SJCRH30 (cell line): ENCODE data around the gene CTNNA1. TPM values are rescaled to one million over a fixed set of nuclear protein-coding genes. Genes with fewer than 3 reads are reported as not detected.

Experiments used
- DNase-seq, 2 experiments: peaks; one replicate each; pipeline ENCODE4 v3.0.0-alpha.2; 2015 to 2020
- H3K27ac ChIP-seq: fragments of 250-450 bp; sonication (Bioruptor Pico); 2 replicates; pipeline ENCODE4 v1.5.1; 2020; ENCODE audit warnings: mild to moderate bottlenecking, moderate library complexity
- H3K27me3 ChIP-seq: fragments of 250-450 bp; sonication (Bioruptor Pico); 2 replicates; pipeline ENCODE4 v1.5.1; 2020; ENCODE audit warnings: mild to moderate bottlenecking, moderate library complexity
- H3K36me3 ChIP-seq: fragments of 250-450 bp; sonication (Bioruptor Pico); 2 replicates; pipeline ENCODE4 v1.5.1; 2020; ENCODE audit warnings: mild to moderate bottlenecking, moderate library complexity
- H3K4me1 ChIP-seq: fragments of 250-450 bp; sonication (Bioruptor Pico); 2 replicates; pipeline ENCODE4 v1.5.1; 2020; ENCODE audit warnings: mild to moderate bottlenecking, moderate library complexity
- H3K4me3 ChIP-seq: fragments of 250-450 bp; sonication (Bioruptor Pico); 2 replicates; pipeline ENCODE4 v1.5.1; 2020; ENCODE audit warnings: mild to moderate bottlenecking, moderate library complexity
- H3K9me3 ChIP-seq: fragments of 250-450 bp; sonication (Bioruptor Pico); replicated peaks from 2 replicates; pipeline ENCODE4 v1.5.1; 2020; ENCODE audit warnings: mild to moderate bottlenecking, moderate library complexity
- total RNA-seq: library from RNA; depleted of rRNA; stranded (reverse); fragments of >200 nt; shearing (Covaris generic); gene quantifications from 2 replicates; pipeline ENCODE4 v1.2.3, GENCODE V29; 2014

CTNNA1 gene
- total RNA-seq, 1 experiment from 2014 or later: 153 TPM

- H3K4me3 ChIP-seq: no peak overlapping the region
- no peaks in the 10 kb centered on the region for H3K9me3 ChIP-seq
- no peak for DNase-seq
- H3K27me3 ChIP-seq: no peaks in the 10 kb centered on the region
- H3K36me3 ChIP-seq: peaks cover 13% of the 10 kb centered on the region
- no peaks in the 10 kb centered on the region for H3K4me1 ChIP-seq
- H3K27ac ChIP-seq: no peak overlapping the region
Observed at GRCh38 chr5:138884554-138884953, 131.3 kb downstream of the CTNNA1 start.

GRCh38 chr5:138889994-138890393 is 136.8 kb downstream of the CTNNA1 start:
- Histone ChIP-seq H3K36me3 (peaks cover 29% of the 10 kb centered on the region), H3K9me3 (peaks cover 13% of the 10 kb centered on the region), H3K27ac (no peak overlapping the region), H3K4me3 (no peak overlapping the region), H3K27me3 (no peaks in the 10 kb centered on the region), H3K4me1 (no peaks in the 10 kb centered on the region)
- DNase-seq: no peak

DNA sequence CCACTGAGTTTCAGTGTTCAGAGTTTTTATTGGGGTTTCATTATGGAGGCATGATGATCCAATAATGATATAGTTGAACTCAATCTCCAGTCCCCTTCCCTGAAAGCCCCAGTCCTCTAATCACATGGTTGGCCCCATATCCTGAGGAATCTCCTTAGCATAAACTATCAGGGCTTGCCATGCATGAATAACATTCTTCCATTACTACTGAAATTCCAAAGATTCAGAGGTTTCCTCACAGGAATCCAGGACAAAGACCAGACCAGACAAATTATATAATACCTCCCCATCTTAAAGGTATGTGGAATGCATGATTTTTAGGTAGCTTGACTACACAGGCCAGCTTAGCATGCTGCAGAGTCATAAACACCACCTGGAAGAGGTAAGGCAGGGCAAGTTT is 137.4 kb downstream of the CTNNA1 start:
- H3K27me3 ChIP-seq: no peaks in the 10 kb centered on the region
- no peak overlapping the region for H3K4me3 ChIP-seq
- H3K36me3 ChIP-seq: peaks cover 29% of the 10 kb centered on the region
- H3K27ac ChIP-seq: no peak overlapping the region
- no peaks in the 10 kb centered on the region for H3K4me1 ChIP-seq
- no peak for DNase-seq
- H3K9me3 ChIP-seq: peaks cover 13% of the 10 kb centered on the region

DNA sequence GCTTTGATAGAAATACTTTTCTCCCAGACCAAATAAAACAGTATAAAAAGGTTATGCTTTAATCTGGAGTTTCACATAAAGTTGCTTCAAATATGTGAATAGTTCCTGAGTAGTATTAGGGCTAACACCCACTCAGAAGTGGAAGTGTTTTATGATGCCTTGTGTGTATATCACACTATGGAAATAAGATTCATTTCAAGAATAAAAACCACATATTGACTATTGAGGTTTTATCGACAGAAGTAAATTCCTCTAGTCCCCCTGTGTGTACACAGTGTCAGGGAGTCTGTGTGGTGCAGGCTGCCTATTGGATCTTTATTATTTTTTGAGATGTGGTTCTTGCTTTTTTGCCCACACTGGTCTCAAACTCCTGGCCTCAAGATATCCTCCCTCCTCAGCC is 142.7 kb downstream of the CTNNA1 start:
- H3K4me1 ChIP-seq: no peaks in the 10 kb centered on the region
- H3K9me3 ChIP-seq: peaks cover 2% of the 10 kb centered on the region; the same call in 1 of the 2 replicates
- no peak overlapping the region for H3K27ac ChIP-seq
- H3K4me3 ChIP-seq: no peak overlapping the region
- DNase-seq: no peak
- H3K27me3 ChIP-seq: no peaks in the 10 kb centered on the region
- peaks cover 5% of the 10 kb centered on the region for H3K36me3 ChIP-seq

DNA sequence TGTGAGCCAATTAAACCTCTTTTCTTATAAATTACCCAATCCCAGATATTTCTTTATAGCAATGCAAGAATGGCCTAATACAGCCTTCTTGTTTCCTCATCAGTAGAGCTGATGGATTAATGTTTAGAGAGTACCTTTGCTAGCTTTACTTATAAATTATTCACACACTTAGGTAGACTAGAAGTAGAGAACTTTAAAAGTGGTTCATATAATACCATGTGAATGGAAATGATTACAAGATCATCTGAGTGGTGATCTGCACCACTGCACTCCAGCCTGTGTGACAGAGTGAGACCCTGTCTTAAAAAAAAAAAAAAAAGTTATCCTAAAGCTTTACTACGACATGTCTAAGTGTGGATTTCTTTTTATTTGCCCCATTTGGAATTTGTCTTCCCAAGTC is 145.1 kb downstream of the CTNNA1 start:
- Histone ChIP-seq H3K4me3 (no peak overlapping the region), H3K4me1 (no peaks in the 10 kb centered on the region), H3K36me3 (peaks cover 5% of the 10 kb centered on the region; the same call in 1 of the 2 replicates), H3K27ac (no peak overlapping the region), H3K9me3 (no peaks in the 10 kb centered on the region), H3K27me3 (no peaks in the 10 kb centered on the region)
- no peak for DNase-seq

- Histone ChIP-seq H3K36me3 (peaks cover 5% of the 10 kb centered on the region; the same call in 1 of the 2 replicates), H3K4me1 (no peaks in the 10 kb centered on the region), H3K9me3 (no peaks in the 10 kb centered on the region), H3K27ac (no peak overlapping the region), H3K27me3 (no peaks in the 10 kb centered on the region), H3K4me3 (no peak overlapping the region)
- DNase-seq: no peak
Observed at GRCh38 chr5:138898742-138899141, 145.5 kb downstream of the CTNNA1 start.

DNA sequence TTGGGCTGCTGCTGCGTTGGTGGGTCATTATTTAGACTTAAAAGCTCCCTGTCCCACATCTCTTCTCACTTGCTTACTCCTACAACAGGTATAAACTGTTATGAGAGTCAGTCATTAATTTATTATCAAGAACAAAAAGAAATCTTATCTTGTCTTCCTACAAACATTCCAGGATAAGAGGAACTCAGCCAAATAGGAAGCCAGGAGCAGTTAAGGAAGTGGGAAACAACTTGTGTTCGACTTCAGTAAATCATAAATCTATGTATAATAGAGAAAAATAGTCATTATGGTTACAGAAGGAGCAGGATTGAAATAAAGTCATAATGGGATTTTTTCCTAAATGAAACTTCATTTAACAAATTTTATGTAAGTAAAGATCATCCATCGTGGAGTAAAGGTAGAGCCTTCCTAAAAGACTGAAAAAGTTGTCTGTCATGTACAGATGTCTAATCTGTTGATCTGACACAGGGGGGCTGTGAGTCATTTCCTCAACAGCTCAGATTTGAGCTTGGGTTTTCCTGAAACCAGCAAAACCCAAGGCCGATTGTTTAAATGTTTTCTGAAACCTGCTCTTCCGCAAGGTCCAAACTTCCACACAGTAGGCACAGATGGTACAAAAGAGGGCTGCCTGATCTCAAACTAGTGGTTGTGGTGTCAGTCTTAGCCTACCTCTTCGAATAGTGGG is 147.2 kb downstream of the CTNNA1 start:
- Histone ChIP-seq H3K4me1 (no peaks in the 10 kb centered on the region), H3K27ac (no peak overlapping the region), H3K9me3 (no peaks in the 10 kb centered on the region), H3K4me3 (no peak overlapping the region), H3K36me3 (peaks cover 13% of the 10 kb centered on the region; the same call in 1 of the 2 replicates), H3K27me3 (no peaks in the 10 kb centered on the region)
- no peak for DNase-seq

DNA sequence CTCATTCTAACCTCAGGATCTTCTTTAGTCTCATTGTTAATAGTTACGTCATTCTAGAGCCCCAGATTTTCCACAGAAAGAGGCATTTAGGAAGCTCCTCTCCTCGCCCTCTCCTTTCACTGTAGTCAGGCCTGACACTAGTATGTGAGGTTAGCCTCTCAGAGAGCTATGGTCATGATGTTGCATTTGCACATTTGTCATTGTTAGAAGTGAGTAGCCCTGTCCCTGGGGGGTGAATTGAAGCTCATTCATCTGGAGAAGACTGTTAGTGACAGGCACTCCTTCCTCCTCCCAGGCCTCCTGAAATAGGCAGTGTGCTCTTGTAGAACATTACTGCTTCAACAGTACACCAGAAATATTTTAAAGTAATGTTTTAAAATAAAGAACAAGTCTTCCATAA is 148.5 kb downstream of the CTNNA1 start:
- DNase-seq: no peak
- H3K4me3 ChIP-seq: no peak overlapping the region
- H3K36me3 ChIP-seq: peaks cover 13% of the 10 kb centered on the region; the same call in 1 of the 2 replicates
- no peaks in the 10 kb centered on the region for H3K4me1 ChIP-seq
- no peaks in the 10 kb centered on the region for H3K27me3 ChIP-seq
- no peaks in the 10 kb centered on the region for H3K9me3 ChIP-seq
- H3K27ac ChIP-seq: no peak overlapping the region

- H3K9me3 ChIP-seq: no peaks in the 10 kb centered on the region
- no peak overlapping the region for H3K27ac ChIP-seq
- no peaks in the 10 kb centered on the region for H3K4me1 ChIP-seq
- no peak overlapping the region for H3K4me3 ChIP-seq
- peaks cover 10% of the 10 kb centered on the region; the same call in 1 of the 2 replicates for H3K36me3 ChIP-seq
- H3K27me3 ChIP-seq: no peaks in the 10 kb centered on the region
- no peak for DNase-seq
Observed at GRCh38 chr5:138903130-138903775, 150.0 kb downstream of the CTNNA1 start.

- Histone ChIP-seq H3K36me3 (peaks cover 13% of the 10 kb centered on the region), H3K9me3 (no peaks in the 10 kb centered on the region), H3K4me3 (no peak overlapping the region), H3K4me1 (no peaks in the 10 kb centered on the region; the same call in 1 of the 2 replicates), H3K27ac (no peak overlapping the region), H3K27me3 (no peaks in the 10 kb centered on the region)
- no peak for DNase-seq
Observed at GRCh38 chr5:138905541-138905940, 152.3 kb downstream of the CTNNA1 start.

DNA sequence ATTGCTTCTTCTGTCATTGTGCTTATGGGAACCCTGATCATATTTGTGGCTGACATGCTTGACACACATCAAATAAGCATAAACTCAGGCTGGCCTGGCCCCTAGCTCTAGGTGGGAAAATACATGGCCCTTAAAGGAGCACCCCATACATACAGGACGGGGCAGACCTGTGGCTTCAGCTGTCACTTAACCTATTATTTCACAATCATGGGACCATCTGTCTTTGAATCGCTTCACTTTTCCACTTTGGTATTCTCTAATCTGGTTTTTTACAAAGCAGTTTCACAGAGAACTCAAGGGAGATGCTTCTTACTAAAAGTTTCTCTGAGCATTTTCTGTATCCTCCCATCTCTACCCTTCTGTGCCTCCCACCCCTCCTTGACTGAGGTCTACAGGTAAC is 156.5 kb downstream of the CTNNA1 start:
- Histone ChIP-seq H3K36me3 (peaks cover 6% of the 10 kb centered on the region), H3K4me1 (no peaks in the 10 kb centered on the region; the same call in 1 of the 2 replicates), H3K4me3 (no peak overlapping the region), H3K27me3 (no peaks in the 10 kb centered on the region), H3K9me3 (no peaks in the 10 kb centered on the region), H3K27ac (no peak overlapping the region)
- DNase-seq: no peak

- no peaks in the 10 kb centered on the region for H3K27me3 ChIP-seq
- no peaks in the 10 kb centered on the region; the same call in 1 of the 2 replicates for H3K4me1 ChIP-seq
- peaks cover 3% of the 10 kb centered on the region for H3K36me3 ChIP-seq
- H3K9me3 ChIP-seq: no peaks in the 10 kb centered on the region
- no peak overlapping the region for H3K4me3 ChIP-seq
- H3K27ac ChIP-seq: no peak overlapping the region
- DNase-seq: no peak
Observed at GRCh38 chr5:138910546-138911185, 157.4 kb downstream of the CTNNA1 start.

DNA sequence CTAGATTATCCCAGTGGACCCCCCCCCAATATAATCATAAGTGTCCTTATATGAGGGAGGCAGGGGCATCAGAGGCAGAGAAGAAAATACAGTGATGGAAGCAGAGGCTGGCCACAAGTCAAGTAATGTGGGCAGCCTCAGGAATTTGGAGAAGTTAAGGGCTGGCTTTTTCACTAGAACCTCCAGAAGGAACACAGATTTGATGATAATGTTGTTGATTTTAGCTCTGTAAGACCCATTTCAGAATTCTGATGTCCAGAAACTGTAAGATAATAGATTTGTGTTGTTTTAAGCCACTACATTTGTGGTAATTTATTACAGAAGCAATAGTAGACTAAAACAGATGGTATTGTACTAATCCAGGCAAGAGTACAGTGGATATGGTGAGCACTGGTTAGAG is 158.2 kb downstream of the CTNNA1 start:
- DNase-seq: no peak
- Histone ChIP-seq H3K9me3 (no peaks in the 10 kb centered on the region), H3K27me3 (no peaks in the 10 kb centered on the region), H3K4me1 (no peaks in the 10 kb centered on the region; the same call in 1 of the 2 replicates), H3K36me3 (peaks cover 3% of the 10 kb centered on the region), H3K4me3 (no peak overlapping the region), H3K27ac (no peak overlapping the region)

DNA sequence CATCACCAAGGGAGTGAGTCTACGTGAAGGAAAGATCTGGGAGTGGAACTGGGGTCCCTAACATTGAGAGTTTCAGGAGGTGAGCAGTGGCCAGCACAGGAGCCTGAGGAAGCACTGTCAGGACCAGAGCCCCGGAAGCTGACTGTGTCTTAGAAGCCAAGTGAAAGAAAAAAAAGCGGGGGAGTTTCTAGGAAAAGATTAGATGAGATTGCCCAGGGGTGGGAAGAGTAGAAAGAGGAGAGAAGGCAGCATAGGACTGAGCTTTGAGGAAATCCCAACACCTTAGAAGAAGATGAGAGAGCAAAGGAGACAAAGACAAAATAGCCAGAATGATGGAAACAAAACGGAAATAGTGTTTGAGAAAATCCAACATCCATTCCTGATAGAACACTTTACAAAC is 158.9 kb downstream of the CTNNA1 start:
- no peak for DNase-seq
- peaks cover 3% of the 10 kb centered on the region for H3K36me3 ChIP-seq
- H3K27me3 ChIP-seq: no peaks in the 10 kb centered on the region
- H3K9me3 ChIP-seq: no peaks in the 10 kb centered on the region
- no peaks in the 10 kb centered on the region; the same call in 1 of the 2 replicates for H3K4me1 ChIP-seq
- no peak overlapping the region for H3K27ac ChIP-seq
- no peak overlapping the region for H3K4me3 ChIP-seq

DNA sequence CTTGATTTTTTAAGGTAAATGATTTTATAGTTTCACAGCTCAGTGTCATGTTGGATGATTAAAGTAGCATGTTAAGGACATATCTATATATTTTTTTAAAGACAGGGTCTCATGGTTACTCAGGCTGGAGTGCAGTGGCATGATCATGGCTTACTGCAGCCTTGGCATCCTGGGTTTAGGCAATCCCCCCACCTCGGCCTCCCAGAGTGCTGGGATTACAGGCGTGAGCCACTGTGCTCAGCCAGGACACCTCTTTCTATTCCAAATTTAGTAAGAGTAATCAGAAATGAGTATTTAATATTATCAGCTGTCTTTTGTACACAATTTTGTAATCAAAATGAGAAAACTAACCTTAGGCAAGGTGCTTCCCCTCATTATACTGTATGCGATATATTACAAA is 160.5 kb downstream of the CTNNA1 start:
- no peak for DNase-seq
- no peaks in the 10 kb centered on the region for H3K9me3 ChIP-seq
- H3K36me3 ChIP-seq: peaks cover 3% of the 10 kb centered on the region
- no peak overlapping the region for H3K27ac ChIP-seq
- no peaks in the 10 kb centered on the region; the same call in 1 of the 2 replicates for H3K4me1 ChIP-seq
- H3K27me3 ChIP-seq: no peaks in the 10 kb centered on the region
- no peak overlapping the region for H3K4me3 ChIP-seq
